GM19395 (cell line): ENCODE data around the gene SHBG.

Experiments
- ATAC-seq: cut with Tn5 transposase; IDR thresholded peaks from one replicate; pipeline ENCODE4 v1.9.1; 2021; ENCODE audit warnings: mild to moderate bottlenecking, moderate library complexity; ENCODE audit not compliant: unreplicated experiment

The SHBG gene

DNA sequence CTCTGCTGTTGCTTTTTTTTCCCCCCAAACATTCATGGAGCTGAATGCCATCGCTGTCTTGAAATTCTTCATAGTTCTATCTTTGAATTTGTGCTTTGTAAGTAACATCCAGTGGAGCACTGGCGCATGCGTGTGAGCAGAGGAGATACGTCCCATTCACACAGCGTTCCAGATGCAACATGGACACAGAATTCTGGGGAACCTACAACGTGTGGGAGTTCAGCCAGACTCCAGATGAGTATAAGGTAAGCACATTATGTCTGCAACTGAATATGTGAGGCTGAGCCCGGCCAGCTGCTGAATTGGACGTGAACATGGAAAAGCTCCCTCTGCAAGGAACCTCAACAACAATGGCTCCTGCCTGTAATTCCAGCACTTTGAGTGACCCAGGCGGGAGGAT is 16.5 kb downstream of the SHBG start:
- no peak for ATAC-seq

DNA sequence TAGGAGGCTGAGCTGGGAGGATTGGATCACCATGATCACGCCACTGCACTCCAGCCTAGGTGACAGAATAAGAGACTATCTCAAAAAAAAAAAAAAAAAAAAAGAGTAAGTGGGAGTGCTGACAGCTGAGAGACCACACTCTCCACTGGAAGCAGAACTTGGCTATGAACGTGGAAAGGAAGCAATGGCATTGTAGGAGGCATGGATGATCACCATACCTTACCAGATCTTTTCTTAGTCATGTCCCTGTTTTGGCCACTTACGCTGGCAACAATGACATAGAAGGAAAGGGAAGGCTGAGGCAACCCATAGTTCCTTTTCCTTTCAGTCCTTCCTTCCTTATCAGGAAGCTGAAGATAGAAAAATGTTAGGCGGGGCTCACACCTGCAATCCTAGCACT is 17.1 kb downstream of the SHBG start:
- ATAC-seq: no peak

DNA sequence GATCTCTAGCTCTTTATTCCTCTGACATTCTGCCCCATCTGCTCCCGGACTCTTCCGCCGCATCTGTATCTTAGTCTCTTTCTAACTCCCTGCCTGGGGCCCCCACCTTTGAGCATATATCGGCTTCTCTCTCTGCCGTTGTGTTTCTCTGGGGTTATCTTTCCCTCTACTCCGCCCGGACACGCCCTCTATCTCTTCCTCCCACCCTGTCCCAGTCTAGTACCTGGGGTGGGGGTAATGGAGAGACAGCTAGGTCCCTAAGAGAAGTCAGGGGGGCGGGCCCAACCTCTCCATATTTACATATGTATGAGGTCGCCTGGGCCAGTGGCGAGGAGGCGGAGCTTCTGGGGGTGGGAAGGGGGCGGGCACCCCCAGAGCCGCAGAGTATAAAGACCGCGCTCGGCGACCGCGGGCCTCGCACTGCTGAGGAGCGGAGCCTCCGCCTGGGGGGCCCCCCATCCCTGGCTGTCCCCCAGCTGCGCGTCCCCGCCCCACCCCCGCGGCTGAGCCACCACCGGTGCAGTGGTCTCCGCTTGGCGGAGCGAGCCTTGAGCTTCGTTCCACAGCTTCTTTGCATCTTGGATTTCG is 20.7 kb downstream of the SHBG start, which contains the start of gene ATP1B2:
Gene ATP1B2 (plus strand): TSS at position 418 of the 588 bp plus-strand sequence. CDS start 593 bp downstream, outside the sequence.
- no peak for ATAC-seq

DNA sequence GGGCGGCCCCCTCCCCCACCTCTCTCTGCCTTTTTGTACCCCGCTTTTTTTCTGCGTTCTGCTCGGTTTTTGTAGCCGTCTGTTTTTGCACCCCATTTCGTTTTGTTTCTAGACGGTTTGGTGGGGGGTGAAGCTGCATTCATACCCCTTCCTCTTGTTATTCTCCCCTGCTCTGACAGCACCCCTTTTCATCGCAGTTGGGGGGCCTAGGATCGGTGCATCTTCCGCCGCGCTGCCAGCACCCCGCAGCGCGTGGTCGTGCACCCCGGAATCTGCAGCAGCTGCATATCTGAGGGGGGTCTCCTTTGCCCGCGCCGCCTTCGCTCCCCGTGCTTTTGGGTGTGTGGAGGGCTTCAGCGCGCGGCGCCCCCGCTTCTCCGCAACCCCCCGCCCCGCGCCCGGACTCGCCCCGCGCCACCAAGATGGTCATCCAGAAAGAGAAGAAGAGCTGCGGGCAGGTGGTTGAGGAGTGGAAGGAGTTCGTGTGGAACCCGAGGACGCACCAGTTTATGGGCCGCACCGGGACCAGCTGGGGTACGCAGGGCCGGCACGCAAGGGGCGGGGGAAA is 21.2 kb downstream of the SHBG start:
- no peak for ATAC-seq

DNA sequence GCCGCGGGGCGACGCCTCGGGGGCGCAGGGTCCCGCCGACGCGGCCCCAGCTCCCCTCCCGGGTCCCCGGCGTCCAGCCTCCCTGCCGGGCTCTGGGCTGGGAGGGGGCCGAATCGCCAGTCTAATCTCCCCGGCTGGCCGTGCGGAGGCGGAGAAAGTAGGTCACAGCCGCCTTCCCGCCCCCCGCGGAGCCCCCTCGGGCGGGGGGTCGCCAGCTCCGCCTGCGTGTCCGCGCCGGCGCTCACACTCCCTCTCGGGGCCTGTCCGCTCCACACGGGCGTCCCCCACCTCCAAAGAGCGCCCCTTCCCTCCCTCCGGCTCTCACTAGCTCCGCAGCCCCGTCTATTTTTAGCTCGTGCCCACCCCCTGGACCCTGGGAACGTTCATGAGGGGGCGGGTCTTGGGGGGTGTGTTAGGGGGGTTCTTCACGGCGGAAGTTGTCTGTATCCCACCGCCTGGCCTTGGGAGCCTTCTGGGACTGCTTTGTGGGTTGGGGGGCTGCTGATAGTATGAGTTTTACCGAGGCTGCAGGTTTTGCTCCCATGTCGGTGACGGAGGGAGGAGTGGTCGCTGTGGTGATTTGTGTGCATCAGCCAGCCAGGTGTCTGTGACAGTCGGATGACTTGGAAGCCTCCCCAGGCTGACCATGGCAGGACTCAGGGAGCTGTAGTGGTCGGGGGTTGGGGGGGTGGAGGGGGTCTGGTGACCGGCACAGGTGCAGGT is 21.9 kb downstream of the SHBG start:
- no peak for ATAC-seq

DNA sequence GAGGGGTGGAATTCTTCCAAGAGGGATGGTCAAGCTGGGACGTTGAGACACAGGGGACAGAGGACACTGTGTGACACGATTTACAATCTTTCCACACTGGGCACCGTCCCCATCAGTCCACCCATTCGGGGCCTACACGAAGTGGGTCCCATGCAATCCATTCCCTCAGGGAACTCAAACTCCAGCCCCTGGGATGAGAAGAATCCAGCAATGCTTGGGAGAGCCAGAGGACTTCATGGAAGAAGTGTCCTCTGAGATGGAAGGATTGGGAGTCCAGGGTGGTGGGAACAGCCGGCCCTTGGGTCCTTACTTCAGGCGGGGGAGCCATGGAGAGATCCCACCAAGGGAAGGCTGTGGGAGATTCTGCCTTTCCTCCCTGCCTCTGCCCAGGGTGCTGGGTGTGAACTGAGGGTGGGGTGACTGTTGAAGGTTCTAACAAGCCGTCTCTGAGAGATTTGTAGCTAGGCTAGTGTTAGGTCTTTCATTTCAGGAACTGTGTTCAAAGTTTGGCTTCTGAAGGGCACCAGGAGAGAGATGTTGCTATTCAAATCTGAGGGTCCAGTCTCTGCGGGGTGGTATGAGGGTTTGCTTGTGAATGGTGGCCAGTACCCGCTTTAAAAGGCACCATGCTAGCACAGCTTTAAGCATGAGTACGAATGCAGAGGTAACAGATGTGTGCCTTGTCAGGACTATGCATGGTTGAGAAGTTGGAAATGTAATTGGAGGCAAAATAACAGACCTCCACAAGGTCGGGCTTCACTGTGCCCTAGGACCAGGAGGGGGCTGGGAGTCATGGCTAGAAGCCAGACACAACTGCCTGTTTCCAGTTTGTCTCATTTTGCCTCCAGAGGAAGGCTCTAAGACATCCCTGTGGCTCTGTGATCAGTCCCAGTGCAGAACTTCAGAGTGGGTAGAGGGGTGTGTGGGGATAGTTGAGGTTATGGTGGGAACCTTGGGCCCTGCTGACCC is 22.7 kb downstream of the SHBG start:
- ATAC-seq: no peak

DNA sequence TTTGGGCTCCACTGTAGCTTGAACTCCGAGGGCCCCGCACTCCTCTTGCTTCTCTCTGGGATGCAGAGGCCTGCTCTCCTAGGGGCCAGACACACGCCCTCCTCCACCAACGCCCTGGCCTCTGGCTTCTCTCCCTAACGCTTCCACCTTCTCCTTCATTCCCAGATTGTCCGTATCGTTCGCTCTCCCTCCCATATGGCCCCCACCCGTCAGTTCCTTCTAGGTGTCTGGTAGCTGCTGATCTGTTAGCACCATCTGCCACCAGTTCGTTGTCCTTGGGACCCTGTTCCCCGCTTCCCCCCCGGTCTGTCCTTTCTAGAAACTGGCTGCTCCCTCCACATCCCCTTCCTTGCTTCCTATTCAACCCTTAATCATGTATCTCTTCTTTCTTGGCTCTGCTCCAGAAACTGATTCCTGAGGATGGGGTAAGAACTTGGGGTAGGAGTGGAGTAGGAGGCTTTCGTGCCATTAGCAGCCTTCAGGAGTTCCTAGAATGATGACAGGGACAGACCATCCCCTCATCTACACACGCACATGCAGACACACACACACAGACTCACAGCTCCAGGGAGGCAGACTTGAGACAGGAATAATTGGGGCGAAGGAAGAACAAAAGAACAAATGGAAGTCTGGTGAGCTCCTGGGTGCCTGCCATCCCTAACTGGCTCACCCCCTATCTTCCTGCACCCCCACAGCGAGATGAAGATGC is 25.1 kb downstream of the SHBG start:
- ATAC-seq: no peak

DNA sequence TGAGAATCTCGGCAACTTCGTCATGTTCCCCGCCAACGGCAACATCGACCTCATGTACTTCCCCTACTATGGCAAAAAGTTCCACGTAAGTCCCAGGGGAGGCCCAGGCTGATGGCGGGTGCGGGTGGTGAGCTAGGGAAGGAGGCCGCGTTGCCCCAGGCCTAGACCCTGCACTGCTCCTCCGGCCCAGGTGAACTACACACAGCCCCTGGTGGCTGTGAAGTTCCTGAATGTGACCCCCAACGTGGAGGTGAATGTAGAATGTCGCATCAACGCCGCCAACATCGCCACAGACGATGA is 25.6 kb downstream of the SHBG start:
- ATAC-seq: no peak

DNA sequence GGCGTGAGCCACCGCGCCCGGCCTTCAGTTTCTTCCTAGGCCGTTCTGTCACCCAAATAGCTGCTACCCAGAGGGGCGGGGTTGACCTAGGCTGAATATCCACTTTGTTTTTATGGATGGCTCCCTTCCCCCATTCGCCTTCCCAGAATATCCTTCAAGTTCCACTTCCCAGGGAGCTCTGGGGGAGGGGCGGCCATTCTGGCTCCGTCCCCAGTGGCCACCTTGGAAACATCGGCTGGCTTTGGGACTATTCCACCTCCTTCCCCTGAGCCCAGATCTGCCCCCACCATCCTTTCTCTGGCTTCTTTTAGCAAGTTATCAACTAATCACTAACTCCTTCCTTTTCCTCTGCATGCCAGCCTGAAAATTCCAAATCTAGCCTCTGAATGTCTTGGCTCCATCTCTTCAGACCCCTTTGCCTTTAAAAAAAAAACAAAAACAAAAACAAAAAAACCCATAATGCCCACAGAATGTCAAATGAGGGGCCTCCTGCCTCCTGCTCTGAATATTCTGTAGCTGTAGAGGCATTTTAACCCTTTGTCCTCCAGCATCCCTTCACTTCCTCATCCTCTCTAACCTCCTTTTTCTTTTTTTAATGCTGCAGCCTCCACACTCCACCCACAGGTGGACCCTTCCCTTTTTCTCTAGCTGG is 27.1 kb downstream of the SHBG start:
- no peak for ATAC-seq

DNA sequence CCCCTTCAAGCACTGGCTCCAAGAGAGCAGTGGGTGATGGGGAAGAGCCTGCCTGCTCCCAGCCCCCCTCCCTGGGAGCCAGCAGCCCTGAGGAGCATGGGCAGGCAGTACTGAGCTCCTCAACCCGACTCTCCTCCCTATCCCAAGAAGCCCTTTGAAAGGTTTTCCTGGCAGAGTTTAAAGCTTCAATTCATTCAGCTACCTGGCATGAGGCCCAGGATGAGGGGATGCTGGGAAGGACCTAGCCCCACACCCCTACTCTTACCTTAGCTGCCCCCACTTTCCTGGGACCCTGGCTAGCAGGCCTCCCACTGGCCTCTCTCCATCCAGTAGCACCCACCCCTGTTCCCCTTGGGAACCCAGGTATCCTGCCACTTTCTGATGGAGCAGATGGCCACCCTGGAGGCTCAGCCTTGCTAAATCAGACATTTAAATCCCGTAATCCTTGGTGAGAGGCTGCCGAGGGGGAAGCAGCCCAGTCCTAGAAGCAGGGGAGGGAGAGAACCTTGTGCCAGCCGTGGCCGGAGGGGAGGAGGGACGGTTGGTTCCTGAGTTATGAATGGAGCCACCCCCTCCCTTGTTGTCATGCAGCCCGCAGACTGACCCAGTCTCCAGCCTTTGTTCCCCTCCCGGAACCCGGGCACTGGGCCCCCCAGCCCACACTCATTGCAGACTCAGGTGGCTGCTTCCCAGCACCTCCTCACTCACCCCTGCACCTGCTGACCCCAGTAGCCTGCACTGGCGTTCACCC is 37.9 kb downstream of the SHBG start:
- no peak for ATAC-seq

DNA sequence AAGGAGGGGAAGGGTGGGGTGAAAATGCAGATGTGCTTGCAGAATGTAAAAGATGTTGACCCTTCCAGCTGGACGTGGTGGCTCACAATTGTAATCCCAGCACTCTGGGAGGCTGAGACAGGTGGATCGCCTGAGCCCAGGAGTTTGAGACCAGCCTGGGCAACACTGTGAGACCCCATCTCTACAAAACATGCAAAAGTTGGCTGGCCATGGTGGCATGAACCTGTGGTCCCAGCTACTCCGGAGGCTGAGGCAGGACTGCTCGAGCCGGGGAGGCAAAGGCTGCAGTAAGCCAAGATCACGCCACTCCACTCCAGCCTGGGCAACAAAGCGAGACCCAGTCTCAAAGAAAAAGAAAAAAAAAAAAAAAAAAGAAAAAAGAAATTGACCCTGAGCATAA is 38.5 kb downstream of the SHBG start:
- ATAC-seq: no peak

DNA sequence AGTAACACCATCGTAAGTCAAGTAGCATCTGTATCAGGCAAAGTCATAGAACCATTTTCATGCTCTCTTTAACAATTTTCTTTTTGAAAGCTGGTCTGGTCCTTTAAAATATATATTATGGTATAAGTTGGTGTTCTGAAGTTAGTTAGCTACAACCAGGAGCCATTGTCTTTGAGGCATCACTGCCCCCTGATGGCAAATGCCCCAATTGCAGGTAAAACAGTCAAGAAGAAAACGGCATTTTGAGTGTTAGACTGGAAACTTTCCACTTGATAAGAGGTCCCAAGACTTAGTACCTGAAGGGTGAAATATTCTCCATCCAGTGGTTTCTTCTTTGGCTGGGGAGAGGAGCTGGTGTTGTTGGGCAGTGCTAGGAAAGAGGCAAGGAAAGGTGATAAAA is 43.3 kb downstream of the SHBG start:
- no peak for ATAC-seq

DNA sequence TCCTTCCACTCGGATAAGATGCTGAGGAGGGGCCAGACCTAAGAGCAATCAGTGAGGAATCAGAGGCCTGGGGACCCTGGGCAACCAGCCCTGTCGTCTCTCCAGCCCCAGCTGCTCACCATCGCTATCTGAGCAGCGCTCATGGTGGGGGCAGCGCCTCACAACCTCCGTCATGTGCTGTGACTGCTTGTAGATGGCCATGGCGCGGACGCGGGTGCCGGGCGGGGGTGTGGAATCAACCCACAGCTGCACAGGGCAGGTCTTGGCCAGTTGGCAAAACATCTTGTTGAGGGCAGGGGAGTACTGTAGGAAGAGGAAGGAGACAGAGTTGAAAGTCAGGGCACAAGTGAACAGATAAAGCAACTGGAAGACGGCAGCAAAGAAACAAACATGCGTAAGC is 45.0 kb downstream of the SHBG start:
- no peak for ATAC-seq

DNA sequence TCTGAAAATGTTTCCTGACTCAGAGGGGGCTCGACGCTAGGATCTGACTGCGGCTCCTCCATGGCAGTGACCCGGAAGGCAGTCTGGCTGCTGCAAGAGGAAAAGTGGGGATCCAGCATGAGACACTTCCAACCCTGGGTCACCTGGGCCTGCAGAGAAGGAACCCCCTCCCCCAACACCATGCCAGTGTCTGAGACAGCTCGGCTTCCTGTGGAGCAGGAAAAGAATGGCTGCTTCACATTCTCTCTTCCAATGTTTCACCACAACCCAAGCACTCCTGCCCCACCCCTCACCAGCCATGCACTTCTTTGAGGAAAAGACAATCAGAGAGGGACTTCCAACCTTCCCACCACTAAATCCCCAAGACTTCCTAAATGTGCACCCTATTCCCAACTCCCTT is 46.6 kb downstream of the SHBG start:
- ATAC-seq: no peak

DNA sequence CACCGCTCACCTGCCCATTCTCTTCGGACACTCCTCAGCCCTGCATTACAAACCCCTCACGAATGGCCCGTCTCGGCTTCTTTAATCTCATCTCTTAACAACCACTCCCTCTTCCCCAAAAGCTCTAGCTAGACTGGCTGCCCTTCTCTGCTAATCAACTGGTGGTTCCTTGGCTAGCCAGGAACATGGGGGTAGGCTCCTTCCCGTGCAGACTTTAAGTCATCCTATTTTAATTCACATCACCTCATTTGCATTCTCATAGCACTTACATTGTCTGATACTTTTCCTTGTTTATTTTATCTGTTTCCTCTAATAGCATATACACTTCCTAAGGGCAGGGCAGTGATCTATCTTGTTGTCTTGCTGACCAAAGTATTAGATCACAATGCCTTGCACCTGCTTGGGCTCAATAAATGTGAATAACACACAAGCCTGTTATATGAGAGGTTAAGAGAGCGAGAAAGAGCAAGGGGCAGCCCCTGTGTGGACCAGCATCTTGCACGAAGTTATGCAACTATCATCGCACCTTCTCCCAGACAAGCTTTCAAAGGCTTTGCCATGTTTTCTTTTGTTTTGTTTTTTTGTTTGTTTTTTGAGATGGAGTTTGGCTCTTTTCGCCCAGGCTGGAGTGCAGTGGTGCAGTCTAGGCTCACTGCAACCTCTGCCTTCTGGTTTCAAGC is 47.6 kb downstream of the SHBG start:
- ATAC-seq: no peak
